HG02884 (cell line): ENCODE data around the gene PRDM5.
"Not testable (repeated sequence)": the region's sequence is repeated elsewhere in the genome, so short reads cannot be mapped to it uniquely, and the experiment has no call there.

ENCODE experiments used
- ATAC-seq: cut with Tn5 transposase; IDR thresholded peaks from one replicate; pipeline ENCODE4 v1.9.1; 2021; ENCODE audit warnings: mild to moderate bottlenecking, moderate library complexity; ENCODE audit not compliant: unreplicated experiment

The PRDM5 gene

GRCh38 chr4:120667102-120667501 lies 255.4 kb downstream of the PRDM5 start:
- ATAC-seq, result no peak

DNA sequence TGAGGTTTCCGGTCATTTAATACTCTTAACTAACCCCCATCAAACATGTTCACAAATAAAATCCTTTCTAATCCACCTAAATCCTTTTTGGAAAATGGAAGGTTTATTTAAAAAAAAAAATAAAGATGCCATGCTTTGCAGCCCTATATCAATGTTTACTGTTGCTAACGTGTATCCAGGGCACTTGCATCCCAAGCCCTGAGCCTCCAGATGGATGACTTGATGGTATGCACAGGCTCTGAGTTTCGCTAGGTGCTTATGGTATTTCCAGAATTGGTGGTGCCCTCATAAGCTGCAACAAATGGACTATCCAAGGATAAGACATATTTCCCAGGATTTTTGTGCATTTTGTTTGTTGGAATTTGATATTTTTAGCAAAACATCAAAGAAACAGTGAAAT lies 257.7 kb downstream of the PRDM5 start:
- ATAC-seq, result no peak

GRCh38 chr4:120659616-120660170 lies 262.8 kb downstream of the PRDM5 start:
- ATAC-seq, result no peak

DNA sequence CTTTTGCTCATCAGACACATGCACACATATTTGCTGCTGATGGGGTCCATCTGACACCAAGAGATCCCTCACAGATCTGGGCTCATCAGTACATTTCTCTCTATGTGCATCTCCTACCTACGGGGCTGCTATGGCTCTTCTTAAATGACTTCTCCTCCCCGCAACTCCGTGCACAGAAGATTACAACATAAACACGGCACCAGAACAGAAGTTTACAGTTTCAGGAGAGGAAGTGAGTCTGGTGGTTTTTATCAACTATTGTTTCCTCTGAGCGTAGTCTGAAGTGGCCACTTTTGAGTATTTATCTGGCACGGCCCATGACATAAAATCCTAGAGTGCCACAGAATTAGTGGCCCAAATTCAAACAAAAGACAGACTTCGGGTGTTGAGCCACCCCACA lies 263.8 kb downstream of the PRDM5 start:
- ATAC-seq, result no peak

GRCh38 chr4:120653804-120654573 lies 268.5 kb downstream of the PRDM5 start:
- no peak for ATAC-seq

- not testable (repeated sequence) for ATAC-seq
These were observed 274.2 kb downstream of the PRDM5 start for GRCh38 chr4:120648336-120648735.
